Activated CD4-positive, alpha-beta T cell treated with anti-CD3 and anti-CD28 coated beads, Interleukin-2, amount 10 ng/mL, durations not matched to agents 24 days and 14 days (primary cell): ENCODE measurements around the gene B4GALNT1. TPM values are rescaled to one million over a fixed set of nuclear protein-coding genes. Genes with fewer than 3 reads are reported as not detected.

Experiments
- total RNA-seq: library from RNA; stranded (reverse); gene quantifications from 2 replicates; pipeline ENCODE4 v1.2.3, GENCODE V29; 2022

B4GALNT1 gene
- total RNA-seq, 1 donor from 2014 or later = 5.7 TPM

Other genes with a start within 250 kb of the B4GALNT1 start
- gene R3HDM2, start 202.2 kb downstream of the B4GALNT1 start, total RNA-seq = 42.7 and 45.8 TPM in 2 replicates
- 0.12 TPM in 1 of 2 replicates, not detected in the other for gene INHBC, start 198.4 kb downstream of the B4GALNT1 start, total RNA-seq
- gene INHBE, start 177.9 kb downstream of the B4GALNT1 start, total RNA-seq = 0.07 TPM in 1 of 2 replicates, not detected in the other
- 0.96 and 1.2 TPM in 2 replicates for gene GLI1, start 173.4 kb downstream of the B4GALNT1 start, total RNA-seq
- 102 and 103 TPM in 2 replicates for gene ARHGAP9, start 153.3 kb downstream of the B4GALNT1 start, total RNA-seq
- gene MARS1, start 145.1 kb downstream of the B4GALNT1 start, total RNA-seq = 307 and 316 TPM in 2 replicates
- 15.3 and 16.7 TPM in 2 replicates for gene DDIT3, start 112.7 kb downstream of the B4GALNT1 start, total RNA-seq
- gene MBD6, start 110.4 kb downstream of the B4GALNT1 start, total RNA-seq = 67.5 and 67.8 TPM in 2 replicates
- 78.9 and 80.9 TPM in 2 replicates for gene DCTN2, start 86.0 kb downstream of the B4GALNT1 start, total RNA-seq
- 1.8 and 2.4 TPM in 2 replicates for gene KIF5A, start 83.2 kb downstream of the B4GALNT1 start, total RNA-seq
- gene PIP4K2C, start 42.0 kb downstream of the B4GALNT1 start, total RNA-seq = 21.5 and 23.0 TPM in 2 replicates
- 15.9 and 18.3 TPM in 2 replicates for gene DTX3, start 28.4 kb downstream of the B4GALNT1 start, total RNA-seq
- 1.6 and 1.7 TPM in 2 replicates for gene ARHGEF25, start 21.8 kb downstream of the B4GALNT1 start, total RNA-seq
- gene OS9, start 60.9 kb upstream of the B4GALNT1 start, total RNA-seq = 84.3 and 92.6 TPM in 2 replicates
- gene AGAP2, start 105.5 kb upstream of the B4GALNT1 start, total RNA-seq = 27.1 and 28.2 TPM in 2 replicates
- 19.2 and 19.4 TPM in 2 replicates for gene TSPAN31, start 111.8 kb upstream of the B4GALNT1 start, total RNA-seq
- gene CDK4, start 119.1 kb upstream of the B4GALNT1 start, total RNA-seq = 240 and 248 TPM in 2 replicates
- gene MARCHF9, start 121.9 kb upstream of the B4GALNT1 start, total RNA-seq = 21.6 and 22.7 TPM in 2 replicates
- gene CYP27B1, start 133.9 kb upstream of the B4GALNT1 start, total RNA-seq = 12.3 and 12.7 TPM in 2 replicates
- gene METTL1, start 138.9 kb upstream of the B4GALNT1 start, total RNA-seq = 72.2 and 79.8 TPM in 2 replicates
- 5.2 and 6.1 TPM in 2 replicates for gene EEF1AKMT3, start 139.4 kb upstream of the B4GALNT1 start, total RNA-seq
- gene TSFM, start 149.6 kb upstream of the B4GALNT1 start, total RNA-seq = 62.5 and 64.3 TPM in 2 replicates
- 1.2 and 1.9 TPM in 2 replicates for gene AVIL, start 185.5 kb upstream of the B4GALNT1 start, total RNA-seq
- gene CTDSP2, start 213.5 kb upstream of the B4GALNT1 start, total RNA-seq = 81.4 and 82.7 TPM in 2 replicates